Daoy (cell line): ENCODE data around the gene TBC1D5. TPM values are rescaled to one million over a fixed set of nuclear protein-coding genes. Genes with fewer than 3 reads are reported as not detected.
"Not testable (repeated sequence)": the region's sequence is repeated elsewhere in the genome, so short reads cannot be mapped to it uniquely, and the experiment has no call there.

Experiments
- DNase-seq: peaks from one replicate; pipeline ENCODE4 v3.0.0-alpha.2; 2015; ENCODE audit warnings: low read depth
- total RNA-seq: library from RNA; depleted of rRNA; stranded (reverse); fragments of >200 nt; shearing (Covaris generic); gene quantifications from 2 replicates; pipeline ENCODE4 v1.2.3, GENCODE V29; 2014

TBC1D5 gene
- total RNA-seq, 1 experiment from 2014 or later = 26.8 TPM

DNA sequence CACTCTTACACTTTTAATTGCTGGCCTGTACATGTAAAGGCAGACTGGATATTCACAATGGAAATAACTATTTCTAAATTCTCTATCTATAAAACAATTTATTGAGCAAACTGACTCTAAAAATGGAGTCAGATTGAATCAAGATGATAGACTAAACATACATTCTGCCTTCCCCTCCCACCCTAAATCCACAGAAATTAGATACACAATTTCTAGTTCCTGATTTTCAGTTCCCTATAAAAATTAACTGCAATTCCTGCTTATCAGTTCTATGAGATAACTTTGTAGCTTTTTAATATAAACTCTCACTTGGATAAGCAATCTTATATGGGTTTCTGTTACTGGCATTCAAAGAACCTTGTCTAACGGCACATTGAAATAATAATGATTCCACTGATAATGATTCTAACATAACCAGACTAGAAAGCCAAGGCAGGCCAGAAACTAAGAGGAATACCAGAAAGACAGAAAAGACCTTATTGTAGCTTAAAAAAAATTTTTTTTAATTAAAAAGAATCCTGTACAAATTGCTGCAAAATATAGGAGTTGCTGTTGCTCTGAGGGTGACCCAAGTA, 33.1 kb downstream of the TBC1D5 start:
- DNase-seq = no peak

DNA sequence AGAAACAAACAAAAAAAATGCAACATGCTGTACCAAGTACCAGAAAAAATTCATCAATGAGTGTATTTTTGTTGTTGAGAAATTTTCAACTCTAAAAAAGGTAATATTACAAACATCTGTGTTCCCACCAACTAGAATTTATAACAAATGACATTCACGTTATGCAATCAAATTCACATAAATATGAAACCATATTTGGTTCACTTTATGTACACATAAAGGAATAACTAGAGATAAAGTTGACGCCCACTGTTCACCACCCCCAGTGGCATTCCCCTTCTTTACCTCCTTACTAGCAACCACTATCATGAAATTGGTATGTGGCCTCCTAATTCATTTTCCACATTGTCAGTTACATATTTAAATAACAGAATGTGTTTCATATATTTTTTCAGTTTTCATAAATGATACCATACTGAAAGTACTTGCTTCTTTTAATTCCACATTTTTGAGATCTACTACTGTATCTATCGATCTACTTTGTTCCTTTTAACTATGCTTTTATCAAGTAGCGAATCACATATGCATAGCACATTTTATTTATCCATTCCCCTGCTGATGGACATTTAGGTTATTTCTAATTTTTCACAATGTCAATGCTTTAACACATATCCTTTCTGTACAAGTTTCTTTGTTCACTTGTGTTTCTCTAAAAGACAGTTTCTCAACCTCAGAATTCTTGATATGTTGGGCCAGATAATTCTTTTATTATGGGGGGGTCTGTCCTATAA, 34.5 kb downstream of the TBC1D5 start:
- DNase-seq = no peak

DNA sequence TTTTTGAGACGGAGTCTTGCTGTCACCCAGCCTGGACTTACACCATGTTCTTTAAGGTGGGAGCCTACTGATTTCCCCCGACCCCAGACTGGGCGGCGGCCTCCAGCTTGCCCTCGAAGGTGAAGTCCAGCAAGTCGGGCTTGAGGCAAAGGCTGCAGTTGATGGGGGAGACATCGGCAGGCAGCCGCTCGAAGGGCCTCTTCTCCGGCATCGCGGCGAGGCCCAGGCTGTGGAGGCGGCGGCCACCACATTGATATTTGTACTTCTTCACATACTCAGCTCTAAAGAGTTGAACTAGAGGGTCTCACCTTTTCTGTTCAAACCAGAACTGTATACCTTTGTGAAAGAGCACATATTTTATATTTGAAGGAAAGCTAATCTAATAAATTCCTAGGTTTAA, 36.4 kb downstream of the TBC1D5 start:
- DNase-seq = not testable (repeated sequence)

DNA sequence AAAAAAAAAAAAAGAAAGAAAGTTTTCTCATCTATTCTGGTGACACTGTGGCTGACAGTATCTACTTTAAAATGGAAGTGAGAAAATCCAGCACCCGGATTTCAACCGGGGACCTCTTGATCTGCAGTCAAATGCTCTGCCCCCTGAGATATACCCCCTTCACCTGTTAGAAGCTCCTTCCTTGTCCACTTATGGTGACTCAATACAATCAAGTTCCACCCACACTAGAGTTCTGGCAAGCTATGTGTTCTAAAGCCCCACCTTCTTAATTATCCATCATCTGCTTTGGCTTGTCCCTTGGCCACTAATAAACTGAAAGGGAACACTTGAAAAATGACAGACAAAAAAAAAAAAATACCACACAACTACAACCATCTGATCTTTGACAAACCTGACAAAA, 42.6 kb downstream of the TBC1D5 start:
- DNase-seq = not testable (repeated sequence)

DNA sequence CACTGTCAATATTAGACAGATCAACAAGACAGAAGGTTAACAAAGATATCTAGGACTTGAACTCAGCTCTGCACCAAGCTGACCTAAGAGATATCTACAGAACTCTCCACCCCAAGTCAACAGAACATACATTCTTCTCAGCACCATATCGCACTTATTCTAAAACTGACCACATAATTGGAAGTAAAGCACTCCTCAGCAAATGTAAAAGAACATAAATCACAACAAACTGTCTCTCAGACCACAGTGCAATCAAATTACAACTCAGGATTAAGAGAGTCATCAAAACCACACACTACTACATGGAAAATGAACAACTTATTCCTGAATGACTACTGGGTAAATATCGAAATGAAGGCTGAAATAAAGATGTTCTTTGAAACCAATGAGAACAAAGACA, 46.8 kb downstream of the TBC1D5 start:
- not testable (repeated sequence) for DNase-seq

DNA sequence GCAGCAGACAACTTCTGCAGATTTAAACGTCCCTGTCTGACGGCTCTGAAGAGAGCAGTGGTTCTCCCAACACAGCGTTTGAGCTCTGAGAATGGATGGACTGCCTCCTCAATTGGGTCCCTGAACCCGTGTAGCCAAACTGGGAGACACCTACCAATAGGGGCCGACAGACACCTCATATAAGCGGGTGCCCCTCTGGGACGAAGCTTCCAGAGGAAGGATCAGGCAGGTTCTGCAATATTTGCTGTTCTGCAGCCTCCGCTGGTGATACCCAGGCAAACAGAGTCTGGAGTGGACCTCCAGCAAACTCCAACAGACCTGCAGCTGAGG, 48.8 kb downstream of the TBC1D5 start:
- DNase-seq = not testable (repeated sequence)

DNA sequence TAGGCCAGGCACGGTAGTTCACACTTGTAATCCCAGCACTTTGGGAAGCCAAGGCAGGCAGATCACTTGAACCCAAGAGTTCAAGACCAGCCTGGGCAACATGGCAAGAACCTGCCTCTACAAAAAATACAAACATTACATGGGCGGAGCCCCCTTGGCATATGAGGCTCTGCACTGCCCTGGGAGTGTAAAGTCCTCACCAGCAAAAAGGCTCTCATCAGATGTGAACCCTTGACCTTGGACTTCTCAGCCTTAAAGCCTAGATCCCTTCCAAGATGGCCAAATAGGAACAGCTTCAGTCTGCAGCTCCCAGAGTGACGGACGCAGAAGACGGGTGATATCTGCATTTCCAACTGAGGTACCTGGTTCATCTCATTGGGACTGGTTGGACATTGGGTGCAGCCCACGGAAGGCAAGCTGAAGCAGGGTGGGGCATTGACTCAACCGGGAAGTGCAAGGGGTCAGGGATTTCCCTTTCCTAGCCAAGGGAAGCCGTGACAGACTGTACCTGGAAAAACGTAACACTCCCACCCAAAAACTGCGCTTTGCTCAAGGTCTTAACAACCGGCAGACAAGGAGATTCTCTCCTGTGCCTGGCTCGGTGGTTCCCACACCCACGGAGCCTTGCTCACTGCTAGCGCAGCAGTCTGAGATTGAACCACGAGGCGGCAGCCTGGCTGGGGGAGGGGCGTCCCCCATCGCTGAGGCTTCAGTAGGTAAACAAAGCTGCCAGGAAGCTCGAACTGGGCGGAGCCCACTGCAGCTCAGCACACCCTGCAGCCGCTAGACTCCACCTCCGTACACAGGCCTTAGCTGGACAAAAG, 49.4 kb downstream of the TBC1D5 start:
- peak; percentile 1 for DNase-seq

DNA sequence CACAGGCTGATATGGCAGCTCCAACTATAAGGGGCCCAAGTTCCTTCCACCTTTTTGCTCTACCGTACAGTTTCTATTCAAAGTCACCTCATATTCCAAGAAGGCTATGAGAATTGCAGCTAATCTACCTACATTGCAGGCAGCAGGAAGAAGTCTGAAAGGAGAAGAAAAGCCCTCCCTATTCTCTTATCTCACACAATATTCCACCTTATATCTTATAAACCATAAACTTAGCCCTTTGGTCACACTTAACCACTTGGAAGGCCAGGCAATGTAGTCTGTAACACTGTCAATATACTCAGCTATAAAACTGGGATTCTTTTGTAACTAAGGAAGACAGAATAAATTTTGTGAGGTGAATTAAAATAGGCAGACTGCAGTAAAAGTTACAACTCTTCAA, 54.9 kb downstream of the TBC1D5 start:
- no peak for DNase-seq

DNA sequence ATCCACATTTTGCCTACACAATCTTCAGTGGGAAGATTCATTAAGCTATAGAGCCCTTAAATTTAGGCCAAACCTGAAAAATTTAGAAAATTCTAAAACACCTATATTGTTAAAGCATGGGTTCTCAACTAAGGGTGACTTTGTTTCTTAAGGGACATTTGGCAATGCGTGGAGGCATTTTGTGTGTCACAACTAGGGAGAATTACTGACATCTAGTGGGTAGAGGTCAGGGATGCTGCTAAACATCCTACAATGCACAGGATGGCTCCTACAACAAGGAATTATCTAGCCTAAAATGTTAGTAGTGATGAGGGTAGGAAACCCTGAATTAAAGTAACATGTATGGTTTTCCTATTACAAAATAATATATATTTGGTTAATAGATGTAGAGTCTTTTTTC, 55.8 kb downstream of the TBC1D5 start:
- no peak for DNase-seq

DNA sequence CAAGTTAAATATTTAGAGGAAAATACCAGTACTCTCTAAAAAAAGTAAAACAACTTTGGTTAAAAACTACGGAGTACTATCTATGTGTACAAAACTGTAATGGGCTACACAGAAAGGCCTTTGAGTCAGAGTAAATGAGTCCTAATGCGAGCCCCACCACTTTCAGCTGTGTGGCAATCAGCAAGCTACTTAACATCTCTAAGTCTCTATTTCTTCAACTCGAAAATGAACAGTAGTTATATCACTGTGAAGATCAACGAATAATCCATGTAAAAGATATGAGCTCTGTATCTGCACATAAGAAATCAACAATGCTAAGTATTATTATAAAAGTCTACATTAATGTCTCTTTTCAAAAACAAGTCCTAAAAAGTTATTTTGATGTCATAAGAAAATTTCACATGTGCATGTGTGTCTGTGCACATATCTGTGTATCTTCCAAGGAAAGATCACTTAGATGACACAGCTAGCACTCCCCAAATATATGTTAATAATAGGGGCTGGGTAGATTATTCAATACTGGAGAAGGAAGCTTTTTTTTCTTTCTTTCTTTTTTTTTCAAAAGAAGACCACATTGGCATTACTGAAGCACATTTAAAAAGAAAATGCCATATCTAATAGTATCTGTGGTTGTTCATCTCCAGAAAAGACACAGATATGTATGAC, 58.8 kb downstream of the TBC1D5 start:
- DNase-seq = no peak

DNA sequence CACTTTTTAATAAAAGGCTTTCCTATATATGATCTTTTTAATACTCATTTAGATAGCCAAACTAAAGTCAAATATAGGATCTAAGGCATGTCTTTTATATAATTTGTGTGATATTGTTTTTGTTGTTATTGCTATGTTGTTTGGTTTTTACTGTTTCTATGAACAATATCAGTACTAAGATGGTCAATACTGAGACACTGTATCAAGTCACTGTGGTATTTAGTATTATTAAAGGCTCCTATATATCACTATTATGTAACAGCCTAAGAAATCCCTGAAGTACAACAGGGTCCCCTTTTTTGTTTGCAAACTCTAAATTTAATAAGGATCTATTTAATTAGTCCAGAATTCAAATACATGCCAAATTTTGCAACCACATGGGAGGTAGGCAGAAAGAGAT, 61.9 kb downstream of the TBC1D5 start:
- DNase-seq = no peak

DNA sequence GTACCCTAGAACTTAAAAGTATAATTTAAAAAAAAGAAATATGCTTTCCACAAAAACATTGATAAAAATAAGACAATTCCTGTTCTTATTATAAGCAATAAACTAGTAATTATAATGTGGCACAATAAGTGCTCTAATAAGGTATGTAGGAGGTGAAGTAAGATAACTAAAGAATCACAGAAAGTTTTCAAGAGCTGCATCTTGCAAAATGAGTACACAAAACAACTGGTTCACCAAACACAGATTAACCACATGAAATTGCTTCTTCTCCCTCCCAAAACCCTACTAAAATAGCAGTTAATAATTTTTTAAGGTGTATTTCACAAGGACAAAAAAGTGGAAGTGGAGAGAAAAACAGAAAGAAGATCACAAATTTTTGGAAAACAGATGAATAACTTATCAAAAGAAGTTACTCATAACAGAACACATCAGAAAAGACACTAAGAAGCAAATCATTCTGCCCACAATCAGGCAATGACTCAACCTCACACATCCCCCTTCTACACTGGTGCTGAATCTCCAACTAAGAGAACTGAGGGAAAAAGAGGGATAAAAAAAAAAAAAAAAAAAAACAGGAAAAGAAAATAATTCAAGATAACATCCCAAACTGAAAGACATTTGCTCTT, 64.2 kb downstream of the TBC1D5 start:
- peak; percentile 12 for DNase-seq

DNA sequence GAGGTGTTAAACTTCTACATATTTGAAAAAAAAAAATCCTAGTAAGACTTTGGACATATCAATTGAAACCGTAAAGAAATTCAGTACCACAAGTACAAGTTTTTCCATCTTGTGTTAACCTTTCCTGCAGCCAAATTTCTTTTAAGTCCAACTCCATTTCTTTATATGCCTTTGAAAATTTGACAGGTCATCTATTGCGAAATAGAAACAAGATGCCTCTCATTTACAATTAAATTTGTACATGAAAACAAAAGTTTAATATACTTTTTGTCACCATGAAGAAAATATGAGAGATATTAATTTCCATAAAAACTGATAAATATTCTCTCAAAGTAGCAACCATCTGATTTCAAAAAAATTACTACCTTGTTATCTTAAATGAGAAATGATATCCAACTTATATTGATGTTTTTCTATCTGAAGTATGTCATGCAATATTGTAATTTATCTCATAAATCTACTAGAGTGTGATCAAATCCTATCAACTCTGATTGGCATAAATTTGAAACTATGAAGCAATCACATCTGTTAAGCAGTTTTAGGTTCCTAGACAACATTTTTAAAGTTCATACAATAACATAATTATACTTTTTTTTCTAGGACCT, 68.2 kb downstream of the TBC1D5 start:
- no peak for DNase-seq

DNA sequence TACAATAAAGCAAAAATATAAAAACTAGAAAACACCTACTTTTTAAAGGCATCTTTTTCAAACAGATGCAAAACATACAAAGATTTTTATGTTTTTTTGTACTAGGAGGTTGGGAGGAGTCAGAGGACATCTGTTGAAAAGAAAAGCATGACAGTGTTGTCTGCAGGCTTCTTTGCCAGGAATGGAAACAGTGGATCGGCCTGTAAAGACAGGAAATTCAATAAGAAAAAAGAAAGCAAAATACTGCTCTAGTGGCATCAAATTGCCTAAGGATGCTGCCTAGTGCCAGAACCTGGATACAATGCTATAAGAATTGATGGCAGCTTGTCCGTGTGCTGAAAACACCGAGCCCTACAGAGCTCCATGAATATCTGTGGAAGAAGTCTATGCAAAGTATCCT, 69.9 kb downstream of the TBC1D5 start:
- DNase-seq = no peak

DNA sequence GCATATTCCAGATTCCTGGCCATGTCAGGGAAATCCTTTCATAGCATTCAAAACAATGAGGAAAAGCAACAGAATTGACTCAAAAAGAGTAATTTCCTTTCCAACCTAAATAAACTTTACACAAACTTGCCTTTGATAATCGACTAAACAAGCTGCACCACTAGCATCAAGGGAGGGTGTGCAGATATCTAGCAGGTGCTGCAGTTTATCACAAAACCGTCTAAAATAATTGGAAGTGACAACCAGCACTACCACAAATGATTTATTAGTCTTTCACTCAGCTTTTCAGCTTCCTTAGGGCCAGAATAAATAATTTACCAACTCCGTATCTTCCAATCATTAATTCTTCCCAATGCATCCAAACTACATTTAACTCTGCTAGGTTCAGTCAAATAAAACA, 71.7 kb downstream of the TBC1D5 start:
- no peak for DNase-seq

DNA sequence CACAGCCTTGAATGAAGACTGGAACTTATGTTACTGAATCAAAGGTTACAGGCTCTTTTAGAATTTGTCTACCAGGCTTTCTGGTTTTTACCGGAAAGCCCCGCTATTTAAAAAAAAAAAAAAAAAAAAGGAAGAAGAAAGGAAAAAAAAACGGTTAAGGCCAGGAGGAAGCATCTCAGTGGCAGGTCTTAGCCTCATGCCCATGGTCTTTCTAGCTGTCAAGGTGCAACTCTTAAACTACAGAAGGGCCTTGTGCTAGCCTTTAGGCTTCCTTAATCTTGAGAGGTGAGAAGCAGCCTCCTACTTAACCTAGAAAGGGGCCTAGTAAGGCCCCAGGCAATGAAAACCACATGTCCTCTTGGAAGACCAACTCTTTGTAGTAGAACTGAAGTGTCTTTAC, 77.5 kb downstream of the TBC1D5 start:
- DNase-seq = no peak

DNA sequence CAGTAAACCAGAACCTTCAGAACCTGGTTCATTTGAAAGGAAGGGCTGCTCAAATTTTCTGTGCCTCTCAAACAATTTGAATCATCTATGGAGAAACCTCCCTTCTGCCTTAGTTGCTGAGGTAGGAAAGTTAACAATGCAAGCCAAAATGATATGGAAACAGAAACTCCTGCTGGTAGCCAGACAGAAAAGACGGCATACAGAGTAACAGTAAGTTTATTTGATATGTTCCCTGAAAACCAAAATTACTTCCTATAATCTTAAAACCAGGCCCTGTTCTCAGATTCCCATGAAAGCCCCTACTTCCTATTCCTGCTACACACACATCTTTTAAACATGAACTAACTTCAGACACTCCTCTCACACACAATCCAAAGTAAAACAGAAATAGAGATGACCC, 86.2 kb downstream of the TBC1D5 start:
- DNase-seq = no peak

DNA sequence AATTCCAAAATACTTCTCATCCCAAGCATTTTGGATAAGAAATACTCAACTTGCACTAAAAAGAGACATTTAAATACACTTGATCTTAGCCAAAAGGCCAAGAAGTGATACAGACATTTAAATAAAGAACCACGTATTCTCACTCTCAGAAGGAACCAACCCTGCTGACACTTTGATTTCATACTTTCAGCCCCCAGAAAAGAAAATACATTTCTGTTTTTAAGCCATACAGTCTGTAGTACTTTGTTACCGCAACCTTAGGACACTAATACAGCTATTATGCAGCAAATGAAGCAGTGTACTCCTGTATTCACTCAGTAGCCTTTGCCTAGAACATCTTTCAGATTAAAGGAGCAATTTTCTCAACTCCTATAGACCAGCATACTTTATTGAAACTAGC, 86.7 kb downstream of the TBC1D5 start:
- no peak for DNase-seq

DNA sequence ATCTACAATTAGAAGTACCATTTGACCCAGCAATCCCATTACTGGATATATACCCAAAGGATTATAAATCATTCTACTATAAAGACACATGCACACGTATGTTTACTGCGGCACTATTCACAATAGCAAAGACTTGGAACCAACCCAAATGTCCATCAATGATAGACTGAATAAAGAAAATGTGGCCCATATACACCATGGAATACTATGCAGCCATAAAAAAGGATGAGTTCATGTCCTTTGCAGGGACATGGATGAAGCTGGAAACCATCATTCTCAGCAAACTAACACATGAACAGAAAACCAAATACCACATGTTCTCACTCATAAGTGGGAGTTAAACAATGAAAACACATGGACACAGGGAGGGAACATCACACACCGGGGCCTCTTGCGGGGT, 92.7 kb downstream of the TBC1D5 start:
- DNase-seq = not testable (repeated sequence)

DNA sequence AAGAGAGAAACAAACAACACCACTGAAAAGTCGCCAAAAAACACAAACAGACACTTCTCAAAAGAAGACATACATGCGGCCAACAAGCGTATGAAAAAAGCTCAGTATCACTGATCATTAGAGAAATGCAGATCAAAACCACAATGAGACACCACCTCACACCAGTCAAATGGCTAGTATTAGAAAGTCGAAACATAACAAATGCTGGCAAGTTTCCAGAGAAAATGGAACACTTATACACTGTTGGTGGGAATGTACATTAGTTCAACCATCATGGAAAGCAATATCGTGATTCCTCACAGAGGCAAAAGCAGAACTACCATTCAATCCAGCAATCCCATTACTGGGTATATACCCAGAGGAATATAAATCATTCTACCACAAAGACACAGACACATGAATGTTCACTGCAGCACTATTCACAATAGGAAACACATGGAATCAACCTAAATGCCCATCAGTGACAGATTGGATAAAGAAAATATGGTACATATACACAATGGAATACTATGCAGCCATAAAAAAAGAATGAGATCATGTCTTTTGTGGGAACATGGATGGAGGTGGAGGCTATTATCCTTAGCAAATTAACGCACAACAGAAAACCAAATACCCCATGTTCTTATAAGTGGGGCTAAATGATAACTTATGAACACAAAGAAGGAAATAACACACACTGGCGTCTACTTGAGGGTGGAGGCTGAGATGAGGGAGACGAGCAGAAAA, 93.6 kb downstream of the TBC1D5 start:
- not testable (repeated sequence) for DNase-seq
